IMR-90 (cell line): ENCODE measurements around the gene GDPD3. TPM values are rescaled to one million over a fixed set of nuclear protein-coding genes. Genes with fewer than 3 reads are reported as not detected.
A peak's percentile ranks its signal among the peaks of the same experiment; 100 is the strongest.

ENCODE experiments used
- ATAC-seq: fragments of 200-7000 bp; cut with Tn5 transposase; 2 replicates; pipeline ENCODE4 v1.9.1; 2020; ENCODE audit warnings: low read depth, mild to moderate bottlenecking, moderate library complexity
- BruUV-seq: library from RNA; stranded (reverse); fragments of 400-500 nt; replicated peaks from 2 replicates; lab custom pipeline; 2021; lab: Mats Ljungman, UMichigan
- CTCF ChIA-PET: fragments of 300-600 bp; formaldehyde crosslinking; extraction: SDS; loops from one replicate; lab custom pipeline; 2021; ENCODE audit warnings: antibody characterized with exemption; lab: Yijun Ruan, JAX
- POLR2A ChIA-PET: fragments of 300-600 bp; sonication (Branson Sonifier 250); formaldehyde crosslinking; loops from one replicate; lab custom pipeline; 2022; ENCODE audit warnings: antibody characterized with exemption; ENCODE audit not compliant: unreplicated experiment; lab: Charles Lee
- DNase-seq: peaks from one replicate; pipeline ENCODE4 v3.0.0; 2013
- H2AFZ ChIP-seq: replicated peaks from 2 replicates; pipeline ENCODE3; 2013; ENCODE audit warnings: low read length, mild to moderate bottlenecking; ENCODE audit not compliant: poor library complexity
- H2AK5ac ChIP-seq: 2 replicates; pipeline ENCODE4 v1.6.1; 2013; ENCODE audit warnings: low read depth, low read length, inconsistent platforms
- H2AK9ac ChIP-seq: replicated peaks from 2 replicates; pipeline ENCODE3; 2013; ENCODE audit warnings: mild to moderate bottlenecking, low read depth, low read length, moderate library complexity; ENCODE audit not compliant: poor library complexity
- H2BK120ac ChIP-seq: 2 replicates; pipeline ENCODE4 v1.6.1; 2013; ENCODE audit warnings: low read depth, low read length, inconsistent platforms
- H2BK15ac ChIP-seq: 3 replicates; pipeline ENCODE4 v1.6.1; 2013; ENCODE audit warnings: low read depth, low read length, inconsistent platforms
- H2BK20ac ChIP-seq: 2 replicates; pipeline ENCODE4 v1.6.1; 2013; ENCODE audit warnings: low read depth, mild to moderate bottlenecking, inconsistent platforms, low read length, moderate library complexity
- H2BK5ac ChIP-seq: 2 replicates; pipeline ENCODE4 v1.6.1; 2013; ENCODE audit warnings: mild to moderate bottlenecking, low read depth, low read length, inconsistent platforms; ENCODE audit not compliant: poor library complexity, severe bottlenecking
- H3K14ac ChIP-seq: replicated peaks from 2 replicates; pipeline ENCODE4 v1.6.1; 2013; ENCODE audit warnings: low read depth, low read length, inconsistent platforms
- H3K18ac ChIP-seq: 2 replicates; pipeline ENCODE4 v1.6.1; 2013; ENCODE audit warnings: low read depth, low read length, control low read depth
- H3K23ac ChIP-seq: 2 replicates; pipeline ENCODE4 v1.6.1; 2013; ENCODE audit warnings: low read depth, low read length, inconsistent platforms
- H3K27ac ChIP-seq: 2 replicates; pipeline ENCODE4 v1.5.1; 2013; ENCODE audit warnings: mild to moderate bottlenecking, control low read depth, low read length; ENCODE audit not compliant: insufficient read depth
- H3K27me3 ChIP-seq: 2 replicates; pipeline ENCODE4 v1.6.1; 2013; ENCODE audit warnings: low read length; ENCODE audit not compliant: control insufficient read depth, insufficient read depth
- H3K36me3 ChIP-seq: 2 replicates; pipeline ENCODE4 v1.6.1; 2013; ENCODE audit warnings: low read length, mixed read lengths; ENCODE audit not compliant: control insufficient read depth, insufficient read depth
- H3K4ac ChIP-seq: 2 replicates; pipeline ENCODE4 v1.6.1; 2013; ENCODE audit warnings: low read depth, low read length, inconsistent platforms
- H3K4me1 ChIP-seq: 2 replicates; pipeline ENCODE4 v1.6.1; 2013; ENCODE audit warnings: low read length, mixed read lengths; ENCODE audit not compliant: control insufficient read depth, insufficient read depth
- H3K4me2 ChIP-seq: 2 replicates; pipeline ENCODE4 v1.6.1; 2013; ENCODE audit warnings: low read depth, mild to moderate bottlenecking, control low read depth, low read length, moderate library complexity
- H3K4me3 ChIP-seq: 2 replicates; pipeline ENCODE4 v1.5.1; 2013; ENCODE audit warnings: low read depth, mild to moderate bottlenecking, control low read depth, low read length, moderate library complexity; ENCODE audit not compliant: insufficient read depth
- H3K56ac ChIP-seq: 2 replicates; pipeline ENCODE4 v1.6.1; 2013; ENCODE audit warnings: low read length, inconsistent platforms; ENCODE audit not compliant: insufficient read depth; ENCODE audit errors: extremely low read depth
- H3K79me1 ChIP-seq, 2 experiments: 2 replicates each; pipeline ENCODE4 v1.6.1; 2013; ENCODE audit warnings: low read length in 2 of 2, inconsistent platforms in 1 of 2, low read depth in 1 of 2
- H3K9ac ChIP-seq: 2 replicates; pipeline ENCODE4 v1.6.1; 2013; ENCODE audit warnings: low read depth, low read length, control low read depth
- H3K9me1 ChIP-seq: 2 replicates; pipeline ENCODE4 v1.6.1; 2013; ENCODE audit warnings: low read length, inconsistent platforms; ENCODE audit not compliant: insufficient read depth
- H3K9me3 ChIP-seq: 2 replicates; pipeline ENCODE4 v1.6.1; 2013; ENCODE audit warnings: low read length; ENCODE audit not compliant: control insufficient read depth, insufficient read depth
- H4K20me1 ChIP-seq: 2 replicates; pipeline ENCODE4 v1.6.1; 2013; ENCODE audit warnings: low read length, inconsistent platforms; ENCODE audit not compliant: insufficient read depth
- H4K5ac ChIP-seq: 2 replicates; pipeline ENCODE4 v1.6.1; 2013; ENCODE audit warnings: mild to moderate bottlenecking, low read depth, low read length, control low read depth
- H4K8ac ChIP-seq, 2 experiments: 2 replicates each; pipeline ENCODE4 v1.6.1; 2013; ENCODE audit warnings: low read depth in 2 of 2, low read length in 2 of 2, control low read depth in 1 of 2, inconsistent platforms in 1 of 2
- H4K91ac ChIP-seq: 2 replicates; pipeline ENCODE4 v1.6.1; 2013; ENCODE audit warnings: low read depth, low read length, inconsistent platforms; ENCODE audit not compliant: insufficient read depth
- CHD1 ChIP-seq: IDR thresholded peaks from 2 replicates; pipeline ENCODE4 v1.6.1; 2012; ENCODE audit warnings: low read depth, low read length, improper control_type of control experiment
- FOS ChIP-seq: fragments of 150-350 bp; IDR thresholded peaks from 2 replicates; pipeline ENCODE4 v1.6.1; 2016; ENCODE audit warnings: low read depth, low read length
- MAZ ChIP-seq: IDR thresholded peaks from 2 replicates; pipeline ENCODE4 v1.6.1; 2012; ENCODE audit warnings: low read depth, mild to moderate bottlenecking, low read length, improper control_type of control experiment, moderate library complexity, borderline replicate concordance
- MXI1 ChIP-seq: IDR thresholded peaks from 2 replicates; pipeline ENCODE4 v1.6.1; 2012; ENCODE audit warnings: low read depth, mild to moderate bottlenecking, low read length, moderate library complexity, borderline replicate concordance
- NFE2L2 ChIP-seq: fragments of 150-350 bp; IDR thresholded peaks from 2 replicates; pipeline ENCODE4 v1.6.1; 2016; ENCODE audit warnings: low read depth, mild to moderate bottlenecking, low read length
- RCOR1 ChIP-seq: IDR thresholded peaks from 2 replicates; pipeline ENCODE4 v1.6.1; 2012; ENCODE audit warnings: mild to moderate bottlenecking, low read length, improper control_type of control experiment; ENCODE audit not compliant: insufficient replicate concordance
- SMC3 ChIP-seq: fragments of 150-350 bp; IDR thresholded peaks from 2 replicates; pipeline ENCODE4 v1.6.1; 2016; ENCODE audit warnings: low read depth, mild to moderate bottlenecking, antibody characterized with exemption, low read length, moderate library complexity
- USF2 ChIP-seq: fragments of 150-350 bp; IDR thresholded peaks from 2 replicates; pipeline ENCODE4 v1.6.1; 2017; ENCODE audit warnings: mild to moderate bottlenecking, antibody characterized with exemption, low read length, low read depth
- WGBS, 2 experiments: methylation state at CpG; one replicate each; pipeline versions ENCODE4 v1.1.5 to v1.1.7; 2013; ENCODE audit warnings: missing lambda C conversion rate in 2 of 2; ENCODE audit not compliant: insufficient read length in 1 of 2; ENCODE audit errors: extremely low coverage in 2 of 2; 5-methylcytosine and 5-hydroxymethylcytosine counted together
- dilution Hi-C: fragments of 300-500 bp; cut with HindIII; formaldehyde crosslinking; loops from one replicate; pipeline ENCODE4 v1.14.3; 2018; ENCODE audit warnings: low sequenced_read_pairs; ENCODE audit not compliant: unreplicated experiment
- in situ Hi-C: fragments of 300-500 bp; cut with MboI; formaldehyde crosslinking; loops from 3 replicates; pipeline ENCODE4 v1.14.3; 2019; ENCODE audit warnings: low sequenced_read_pairs, inconsistent platforms, mixed read lengths
- intact Hi-C: fragments of 100-400 bp; cut with micrococcal nuclease; formaldehyde crosslinking; loops from 2 replicates; pipeline ENCODE4 v1.10.0; 2022
- polyA plus RNA-seq, 3 experiments: library from polyadenylated mRNA; depleted of rRNA; stranded (reverse); fragments of >200 nt; gene quantifications; 2 replicates each; pipeline ENCODE4 v1.2.3, GENCODE V29; 2012; ENCODE audit warnings: low replicate concordance in 1 of 3
- total RNA-seq: library from RNA; depleted of rRNA; stranded (reverse); fragments of >200 nt; gene quantifications from 2 replicates; pipeline ENCODE4 v1.2.3, GENCODE V29; 2012

The GDPD3 gene
- total and polyA plus RNA-seq, 2 of the 4 experiments (the other 2 are of a cell fraction) = under 0.01 to 19.5 TPM

GRCh38 chr16:30122604-30123160, 9.3 kb upstream of the GDPD3 start:
- H3K9me1 ChIP-seq = peaks cover 5% of the 10 kb centered on the region; the same call in 1 of the 2 replicates
- peak overlapping the region; percentile 84 for H3K27ac ChIP-seq
- WGBS, 2 experiments = 1% methylated on average over 13 of the region's 42 CpGs; no CpG with 5 or more reads in 1 of the 2 experiments
- H3K36me3 ChIP-seq = peaks cover 18% of the 10 kb centered on the region
- ATAC-seq = peak; percentile 42
- H3K18ac ChIP-seq = peak overlapping the region; percentile 31; the same call in 1 of the 2 replicates
- peak overlapping the region; percentile 98 for H3K4me3 ChIP-seq
- H3K14ac ChIP-seq = peak overlapping the region; percentile 89
- peak overlapping the region; percentile 94 for H3K4me2 ChIP-seq
- H2BK5ac ChIP-seq = peak overlapping the region; percentile 66
- intact Hi-C loops (no loop called here), in situ Hi-C loops (no loop called here), dilution Hi-C loops (no loop called here)
- H4K8ac ChIP-seq = peak overlapping the region; percentile 85 to 95; a peak in 2 of 4 replicates
- H4K5ac ChIP-seq = peak overlapping the region; percentile 69
- no TSS peak for BruUV-seq
- H3K23ac ChIP-seq = peak overlapping the region; percentile 82; the same call in 1 of the 2 replicates
- H2AFZ ChIP-seq = peak overlapping the region; percentile 93
- H3K27me3 ChIP-seq = no peaks in the 10 kb centered on the region
- H3K56ac ChIP-seq = peak overlapping the region; percentile 34; the same call in 1 of the 2 replicates
- no peak for DNase-seq
- peak overlapping the region; percentile 99 for H2AK9ac ChIP-seq
- H3K9me3 ChIP-seq = no peaks in the 10 kb centered on the region
- H4K20me1 ChIP-seq = no peaks in the 10 kb centered on the region
- no peak overlapping the region for H2BK20ac ChIP-seq
- peak overlapping the region; percentile 77 for H3K4ac ChIP-seq
- no peak for TF ChIP-seq RCOR1
- no peak for TF ChIP-seq CHD1
- no peak for TF ChIP-seq FOS
- no peak for TF ChIP-seq MXI1
- TF ChIP-seq NFE2L2 = no peak
- TF ChIP-seq MAZ = no peak
- no peak for TF ChIP-seq USF2
- TF ChIP-seq SMC3 = no peak
- peak overlapping the region; percentile 79 for H2AK5ac ChIP-seq
- CTCF ChIA-PET = no interaction called here
- peaks cover 0 to 18% of the 10 kb centered on the region in 2 experiments; a peak in 2 of 4 replicates for H3K79me1 ChIP-seq
- H3K9ac ChIP-seq = peak overlapping the region; percentile 92
- H2BK120ac ChIP-seq = peak overlapping the region; percentile 69
- H3K4me1 ChIP-seq = peaks cover 12% of the 10 kb centered on the region
- POLR2A ChIA-PET = no interaction called here
- H4K91ac ChIP-seq = peak overlapping the region; percentile 80
- H2BK15ac ChIP-seq = no peak overlapping the region; the same call in 2 of the 3 replicates
